Measurements from ENCODE around the gene FCRL1.

Gene FCRL1

DNA sequence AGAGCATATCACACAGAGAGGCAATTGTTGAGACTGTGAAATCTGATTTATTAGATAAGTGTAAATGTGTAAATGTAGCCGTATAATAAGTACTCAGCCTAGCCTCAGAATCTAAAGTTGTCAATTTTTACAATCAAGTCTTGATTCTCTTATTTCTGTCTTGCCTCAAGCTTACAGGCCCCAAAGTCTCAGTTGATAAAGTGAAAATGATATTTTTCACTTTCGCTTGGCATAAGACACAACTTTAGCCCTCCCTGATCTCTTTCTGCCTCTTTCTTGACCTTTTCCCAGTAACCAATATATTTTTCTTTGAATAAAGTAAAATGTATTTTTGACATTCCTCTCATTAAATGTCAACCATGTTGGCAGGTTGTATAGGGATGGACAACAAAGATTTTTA, 11.0 kb upstream of the FCRL1 start:
- TF ChIP-seq, protein P1, sequence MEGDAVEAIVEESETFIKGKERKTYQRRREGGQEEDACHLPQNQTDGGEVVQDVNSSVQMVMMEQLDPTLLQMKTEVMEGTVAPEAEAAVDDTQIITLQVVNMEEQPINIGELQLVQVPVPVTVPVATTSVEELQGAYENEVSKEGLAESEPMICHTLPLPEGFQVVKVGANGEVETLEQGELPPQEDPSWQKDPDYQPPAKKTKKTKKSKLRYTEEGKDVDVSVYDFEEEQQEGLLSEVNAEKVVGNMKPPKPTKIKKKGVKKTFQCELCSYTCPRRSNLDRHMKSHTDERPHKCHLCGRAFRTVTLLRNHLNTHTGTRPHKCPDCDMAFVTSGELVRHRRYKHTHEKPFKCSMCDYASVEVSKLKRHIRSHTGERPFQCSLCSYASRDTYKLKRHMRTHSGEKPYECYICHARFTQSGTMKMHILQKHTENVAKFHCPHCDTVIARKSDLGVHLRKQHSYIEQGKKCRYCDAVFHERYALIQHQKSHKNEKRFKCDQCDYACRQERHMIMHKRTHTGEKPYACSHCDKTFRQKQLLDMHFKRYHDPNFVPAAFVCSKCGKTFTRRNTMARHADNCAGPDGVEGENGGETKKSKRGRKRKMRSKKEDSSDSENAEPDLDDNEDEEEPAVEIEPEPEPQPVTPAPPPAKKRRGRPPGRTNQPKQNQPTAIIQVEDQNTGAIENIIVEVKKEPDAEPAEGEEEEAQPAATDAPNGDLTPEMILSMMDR (IDR thresholded peaks at IDR 0.05; ENCODE audit: borderline replicate concordance, insufficient read depth, low read depth, low read length) = no peak
- H3K4me3 ChIP-seq (ENCODE audit: low read depth, low read length) = no peak overlapping the region

DNA sequence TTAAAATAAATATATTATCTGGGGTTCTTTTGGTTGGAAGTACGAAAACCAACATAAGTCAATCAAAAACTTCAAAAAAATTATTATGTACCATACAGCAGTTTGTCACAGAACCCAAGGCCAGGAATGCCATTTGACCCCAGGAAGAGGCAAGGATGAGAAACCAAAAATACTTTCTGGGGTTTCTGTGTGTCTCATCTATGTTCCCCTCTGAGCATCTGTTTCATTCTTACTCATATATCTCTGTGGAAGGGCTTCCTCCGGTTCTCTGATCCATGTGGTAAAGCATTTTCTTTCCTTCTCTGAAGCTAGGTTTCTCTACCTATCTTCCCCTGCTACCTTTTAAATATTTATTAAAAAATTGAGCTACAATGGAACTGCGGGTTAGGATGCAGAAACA, 9.8 kb upstream of the FCRL1 start:
- H3K4me3 ChIP-seq (ENCODE audit: low read depth, low read length) = no peak overlapping the region
- TF ChIP-seq, protein P1 (IDR thresholded peaks at IDR 0.05; ENCODE audit: borderline replicate concordance, insufficient read depth, low read depth, low read length) = no peak

DNA sequence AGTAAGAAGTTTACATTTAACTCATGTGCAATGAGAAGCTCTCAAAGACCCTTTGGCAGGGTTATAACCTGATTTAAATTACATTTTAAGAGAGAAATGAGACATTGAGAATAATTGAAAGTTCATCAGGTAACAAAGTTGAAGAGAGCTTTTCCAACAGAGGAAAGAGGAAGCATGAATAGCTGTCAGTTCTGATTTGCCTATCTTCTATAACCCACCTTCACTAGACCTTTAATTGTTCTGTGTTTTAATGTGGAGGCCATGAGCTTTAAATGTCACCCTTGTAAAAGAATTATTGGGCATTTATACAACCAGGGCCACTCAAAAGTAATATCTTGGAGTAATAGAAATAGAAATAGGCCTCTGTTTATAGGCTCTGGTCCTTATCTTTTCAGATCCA, 9.3 kb upstream of the FCRL1 start:
- TF ChIP-seq, protein P1 (IDR thresholded peaks at IDR 0.05; ENCODE audit: borderline replicate concordance, insufficient read depth, low read depth, low read length) = no peak
- no peak overlapping the region for H3K4me3 ChIP-seq (ENCODE audit: low read depth, low read length)

- TF ChIP-seq, protein P1 (IDR thresholded peaks at IDR 0.05; ENCODE audit: borderline replicate concordance, insufficient read depth, low read depth, low read length) = no peak
- no peak overlapping the region for H3K4me3 ChIP-seq (ENCODE audit: low read depth, low read length)
Observed at GRCh38 chr1:157820299-157820698, 379 bp upstream of the FCRL1 start.

DNA sequence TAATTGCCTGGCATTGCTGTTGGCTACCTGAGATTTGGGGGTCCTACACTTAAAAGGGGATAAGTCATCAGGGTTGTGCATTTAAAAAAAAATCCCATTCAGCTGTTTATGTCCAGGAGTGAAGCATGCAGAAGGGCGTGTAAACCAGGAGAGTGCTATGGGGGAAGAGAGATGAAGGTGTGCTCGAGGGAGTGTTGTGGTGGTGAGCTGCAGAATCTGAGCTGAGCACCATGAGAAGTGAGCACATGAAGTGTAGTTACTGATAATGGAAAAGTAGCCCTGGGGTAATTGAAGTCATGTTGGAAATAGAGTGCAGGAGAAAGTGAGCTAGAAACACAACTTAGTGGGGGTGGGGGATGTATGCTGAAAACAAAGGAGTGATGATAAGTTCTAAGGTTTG, 705 bp downstream of the FCRL1 start:
- H3K4me3 ChIP-seq (ENCODE audit: low read depth, low read length) = no peak overlapping the region
- TF ChIP-seq, protein P1 (IDR thresholded peaks at IDR 0.05; ENCODE audit: borderline replicate concordance, insufficient read depth, low read depth, low read length) = no peak

- H3K4me3 ChIP-seq (ENCODE audit: low read depth, low read length) = no peak overlapping the region
- TF ChIP-seq, protein P1 (IDR thresholded peaks at IDR 0.05; ENCODE audit: borderline replicate concordance, insufficient read depth, low read depth, low read length) = no peak
Observed at GRCh38 chr1:157813269-157813668, 6.7 kb downstream of the FCRL1 start.

DNA sequence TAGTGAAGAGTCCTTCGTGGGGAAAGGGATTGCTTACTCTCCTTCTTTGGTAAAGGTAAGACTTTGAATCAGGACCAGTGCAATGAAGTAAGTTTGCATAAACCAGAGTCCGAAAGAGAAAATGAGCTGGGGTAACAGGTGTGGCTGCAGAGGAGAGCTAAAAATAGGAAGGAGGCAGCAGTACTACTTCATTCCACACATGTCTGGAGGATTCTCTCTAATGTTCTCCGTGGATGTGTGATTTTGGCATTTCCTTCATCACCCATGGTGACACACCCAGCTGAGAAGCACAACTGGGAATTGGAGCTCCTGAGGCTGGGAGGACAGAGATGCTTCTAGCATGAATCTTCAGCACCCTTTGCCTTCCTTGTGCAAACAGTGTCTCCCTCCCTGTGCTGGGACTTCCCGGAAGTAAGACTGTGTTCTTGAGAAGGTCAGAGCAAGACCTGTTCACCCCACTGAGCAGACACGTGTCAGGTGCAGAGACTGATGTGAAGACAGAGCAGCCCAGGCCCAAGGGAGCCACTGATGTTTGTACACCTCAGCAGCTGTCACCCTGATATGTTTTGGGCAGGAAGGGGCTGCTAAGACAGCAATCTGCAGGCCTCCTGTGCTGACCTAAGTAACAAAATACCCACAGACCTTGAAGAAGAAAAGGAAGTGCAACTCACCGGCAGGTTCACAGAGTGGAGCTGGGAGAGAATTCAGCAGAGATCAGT, 13.3 kb downstream of the FCRL1 start:
- TF ChIP-seq, protein P1 (IDR thresholded peaks at IDR 0.05; ENCODE audit: borderline replicate concordance, insufficient read depth, low read depth, low read length) = no peak
- H3K4me3 ChIP-seq (ENCODE audit: low read depth, low read length) = peak overlapping the region; percentile 27

Data from GM12875 (cell line).